AG04449 (cell line): ENCODE measurements around the gene CTU2.

Source experiments
- CTCF ChIA-PET: fragments of 350-600 bp; formaldehyde crosslinking; extraction: SDS; loops from one replicate; lab custom pipeline; 2021; ENCODE audit warnings: antibody characterized with exemption; lab: Yijun Ruan, JAX
- POLR2A ChIA-PET: fragments of 400-600, 350-600 bp; formaldehyde crosslinking; extraction: SDS; loops from one replicate; lab custom pipeline; 2020; ENCODE audit warnings: antibody characterized with exemption, inconsistent platforms; lab: Yijun Ruan, JAX
- DNase-seq: peaks from one replicate; pipeline ENCODE4 v3.0.0-alpha.2; 2010; ENCODE audit warnings: low read depth, low spot score
- H3K4me3 ChIP-seq: 2 replicates; pipeline ENCODE4 v1.5.1; 2011; ENCODE audit warnings: low read depth, mild to moderate bottlenecking, control low read depth, low read length
- CTCF ChIP-seq: IDR thresholded peaks from one replicate; pipeline ENCODE4 v1.5.1; 2011; ENCODE audit warnings: mild to moderate bottlenecking, moderate library complexity, low read length, control low read depth, inconsistent platforms; ENCODE audit not compliant: insufficient read depth; ENCODE audit errors: missing control alignments

Gene CTU2

GRCh38 chr16:88762258-88762870 is 56.1 kb downstream of the CTU2 start:
- H3K4me3 ChIP-seq, result no peak overlapping the region
- no peak for TF ChIP-seq CTCF
- DNase-seq, result no peak
- POLR2A ChIA-PET, result interaction anchor here (0.8 to 1.5 kb wide), 3 partner anchors 8 to 21 kb away, joined by 3 to 5 read pairs (median 4); no protein-coding TSS in a partner anchor
- CTCF ChIA-PET, result interaction anchor here (1.2 to 25.7 kb wide), 3 partner anchors 18 to 96 kb away, joined by 4 to 544 read pairs (median 6); no protein-coding TSS in a partner anchor

GRCh38 chr16:88762941-88763340 is 56.6 kb downstream of the CTU2 start:
- no peak for DNase-seq
- no peak for TF ChIP-seq CTCF
- ChIA-PET CTCF (interaction anchor here (1.1 to 25.7 kb wide), 4 partner anchors 18 to 95 kb away, joined by 3 to 544 read pairs (median 5); no protein-coding TSS in a partner anchor), POLR2A (interaction anchor here (0.8 to 1.5 kb wide), 3 partner anchors 9 to 21 kb away, joined by 3 to 5 read pairs (median 4); no protein-coding TSS in a partner anchor)
- H3K4me3 ChIP-seq, result no peak overlapping the region

GRCh38 chr16:88763502-88764053 is 57.3 kb downstream of the CTU2 start:
- no peak for TF ChIP-seq CTCF
- POLR2A ChIA-PET, result interaction anchor here (0.7 to 0.8 kb wide), 2 partner anchors 13 to 20 kb away, joined by 3 read pairs; no protein-coding TSS in a partner anchor
- CTCF ChIA-PET, result interaction anchor here (1.1 to 25.7 kb wide), 4 partner anchors 15 to 34 kb away, joined by 3 to 544 read pairs (median 4); no protein-coding TSS in a partner anchor
- DNase-seq, result no peak
- no peak overlapping the region for H3K4me3 ChIP-seq

- TF ChIP-seq CTCF, result no peak
- no peak for DNase-seq
- POLR2A ChIA-PET, result interaction anchor here (0.7 kb wide), 1 partner anchor 13 kb away, joined by 3 read pairs; no protein-coding TSS in a partner anchor
- H3K4me3 ChIP-seq, result no peak overlapping the region
- CTCF ChIA-PET, result interaction anchor here (1.1 to 25.7 kb wide), 3 partner anchors 14 to 34 kb away, joined by 3 to 544 read pairs (median 3); no protein-coding TSS in a partner anchor
Measured at GRCh38 chr16:88764080-88764479, 57.8 kb downstream of the CTU2 start.

GRCh38 chr16:88764913-88765349 is 58.6 kb downstream of the CTU2 start:
- no peak overlapping the region for H3K4me3 ChIP-seq
- no peak for TF ChIP-seq CTCF
- no peak for DNase-seq
- ChIA-PET CTCF (interaction anchor here (25.7 kb wide), 1 partner anchor 20 kb away, joined by 544 read pairs; no protein-coding TSS in a partner anchor), POLR2A (no interaction called here)
